ENCODE measurements around the gene PROX1.
A peak's percentile ranks its signal among the peaks of the same experiment; 100 is the strongest.

PROX1 gene

GRCh38 chr1:214043167-214043566, 55.4 kb downstream of the PROX1 start:
- H3K18ac ChIP-seq (ENCODE audit: low read length), result no peak overlapping the region
- no peak overlapping the region for H2BK15ac ChIP-seq (replicated peaks; ENCODE audit: low read depth)

GRCh38 chr1:214044438-214045214, 56.9 kb downstream of the PROX1 start:
- Histone ChIP-seq H2BK15ac (replicated peaks; ENCODE audit: low read depth) (no peak overlapping the region), H4K8ac (ENCODE audit: low read depth, low read length) (no peak overlapping the region), H2BK120ac (ENCODE audit: low read depth, low read length) (no peak overlapping the region), H2AK5ac (ENCODE audit: low read length) (no peak overlapping the region), H3K4ac (ENCODE audit: low read depth, low read length) (no peak overlapping the region), H3K79me1 (ENCODE audit: low read length) (no peaks in the 10 kb centered on the region), H3K4me1 (ENCODE audit: control insufficient read depth, low read depth, low read length) (no peaks in the 10 kb centered on the region), H3K9ac (ENCODE audit: low read length) (no peak overlapping the region), H3K27ac (ENCODE audit: low read depth, low read length) (no peak overlapping the region), H3K23ac (ENCODE audit: low read length) (no peak overlapping the region), H3K36me3 (ENCODE audit: control insufficient read depth, insufficient read depth, low read length) (no peaks in the 10 kb centered on the region), H3K4me3 (ENCODE audit: low read length) (no peak overlapping the region), H3K27me3 (ENCODE audit: insufficient read depth, low read length, poor library complexity) (no peaks in the 10 kb centered on the region), H3K56ac (ENCODE audit: low read length) (no peak overlapping the region), H2BK5ac (ENCODE audit: low read length) (no peak overlapping the region), H4K5ac (ENCODE audit: low read length) (no peak overlapping the region), H3K18ac (ENCODE audit: low read length) (no peak overlapping the region), H3K79me2 (ENCODE audit: control insufficient read depth, insufficient read depth, low read length) (no peaks in the 10 kb centered on the region), H3K4me2 (ENCODE audit: low read length) (no peak overlapping the region)
- peak; percentile 35 for DNase-seq
- WGBS (ENCODE audit: extremely low coverage, insufficient coverage, low lambda C conversion rate), result no CpG with 5 or more reads among the region's 4 CpGs

More at GRCh38 chr1:214043167-214043566, 55.4 kb downstream of the PROX1 start:
- Histone ChIP-seq H3K9ac (ENCODE audit: low read length) (no peak overlapping the region), H3K23ac (ENCODE audit: low read length) (no peak overlapping the region), H3K4me2 (ENCODE audit: low read length) (no peak overlapping the region), H4K5ac (ENCODE audit: low read length) (no peak overlapping the region), H3K36me3 (ENCODE audit: control insufficient read depth, insufficient read depth, low read length) (no peaks in the 10 kb centered on the region), H2AK5ac (ENCODE audit: low read length) (no peak overlapping the region), H2BK5ac (ENCODE audit: low read length) (no peak overlapping the region), H2BK120ac (ENCODE audit: low read depth, low read length) (no peak overlapping the region), H3K79me1 (ENCODE audit: low read length) (no peaks in the 10 kb centered on the region), H3K4me3 (ENCODE audit: low read length) (no peak overlapping the region), H3K27me3 (ENCODE audit: insufficient read depth, low read length, poor library complexity) (no peaks in the 10 kb centered on the region), H3K56ac (ENCODE audit: low read length) (no peak overlapping the region), H3K4me1 (ENCODE audit: control insufficient read depth, low read depth, low read length) (no peaks in the 10 kb centered on the region), H4K8ac (ENCODE audit: low read depth, low read length) (no peak overlapping the region), H3K79me2 (ENCODE audit: control insufficient read depth, insufficient read depth, low read length) (no peaks in the 10 kb centered on the region), H3K4ac (ENCODE audit: low read depth, low read length) (no peak overlapping the region), H3K27ac (ENCODE audit: low read depth, low read length) (no peak overlapping the region)
- DNase-seq, result no peak
- no CpG with 5 or more reads among the region's 3 CpGs for WGBS (ENCODE audit: extremely low coverage, insufficient coverage, low lambda C conversion rate)

- Histone ChIP-seq H2BK15ac (replicated peaks; ENCODE audit: low read depth) (no peak overlapping the region), H3K9ac (ENCODE audit: low read length) (no peak overlapping the region), H3K18ac (ENCODE audit: low read length) (no peak overlapping the region), H3K23ac (ENCODE audit: low read length) (no peak overlapping the region), H3K4me2 (ENCODE audit: low read length) (no peak overlapping the region), H3K4ac (ENCODE audit: low read depth, low read length) (no peak overlapping the region), H3K4me1 (ENCODE audit: control insufficient read depth, low read depth, low read length) (no peaks in the 10 kb centered on the region), H2BK5ac (ENCODE audit: low read length) (no peak overlapping the region), H3K4me3 (ENCODE audit: low read length) (no peak overlapping the region), H3K27ac (ENCODE audit: low read depth, low read length) (no peak overlapping the region), H3K79me1 (ENCODE audit: low read length) (no peaks in the 10 kb centered on the region), H4K5ac (ENCODE audit: low read length) (no peak overlapping the region), H2AK5ac (ENCODE audit: low read length) (no peak overlapping the region), H3K36me3 (ENCODE audit: control insufficient read depth, insufficient read depth, low read length) (no peaks in the 10 kb centered on the region), H3K56ac (ENCODE audit: low read length) (peak overlapping the region; percentile 27), H4K8ac (ENCODE audit: low read depth, low read length) (no peak overlapping the region), H2BK120ac (ENCODE audit: low read depth, low read length) (no peak overlapping the region), H3K27me3 (ENCODE audit: insufficient read depth, low read length, poor library complexity) (no peaks in the 10 kb centered on the region), H3K79me2 (ENCODE audit: control insufficient read depth, insufficient read depth, low read length) (no peaks in the 10 kb centered on the region)
- peak; percentile 70 for DNase-seq
- WGBS (ENCODE audit: extremely low coverage, insufficient coverage, low lambda C conversion rate), result no CpG with 5 or more reads among the region's 9 CpGs
Measured at GRCh38 chr1:214050513-214051401, 63.0 kb downstream of the PROX1 start.

GRCh38 chr1:214051786-214052185, 64.0 kb downstream of the PROX1 start:
- Histone ChIP-seq H3K18ac (ENCODE audit: low read length) (no peak overlapping the region), H3K36me3 (ENCODE audit: control insufficient read depth, insufficient read depth, low read length) (no peaks in the 10 kb centered on the region), H2BK15ac (replicated peaks; ENCODE audit: low read depth) (no peak overlapping the region), H3K4me2 (ENCODE audit: low read length) (no peak overlapping the region), H2AK5ac (ENCODE audit: low read length) (no peak overlapping the region), H3K4me3 (ENCODE audit: low read length) (no peak overlapping the region), H3K27me3 (ENCODE audit: insufficient read depth, low read length, poor library complexity) (no peaks in the 10 kb centered on the region), H3K79me2 (ENCODE audit: control insufficient read depth, insufficient read depth, low read length) (no peaks in the 10 kb centered on the region), H3K23ac (ENCODE audit: low read length) (no peak overlapping the region), H4K5ac (ENCODE audit: low read length) (no peak overlapping the region), H3K56ac (ENCODE audit: low read length) (no peak overlapping the region), H2BK120ac (ENCODE audit: low read depth, low read length) (no peak overlapping the region), H3K9ac (ENCODE audit: low read length) (no peak overlapping the region), H2BK5ac (ENCODE audit: low read length) (no peak overlapping the region), H3K79me1 (ENCODE audit: low read length) (no peaks in the 10 kb centered on the region), H3K4me1 (ENCODE audit: control insufficient read depth, low read depth, low read length) (no peaks in the 10 kb centered on the region), H3K27ac (ENCODE audit: low read depth, low read length) (no peak overlapping the region), H4K8ac (ENCODE audit: low read depth, low read length) (no peak overlapping the region), H3K4ac (ENCODE audit: low read depth, low read length) (no peak overlapping the region)
- no CpG with 5 or more reads among the region's 4 CpGs for WGBS (ENCODE audit: extremely low coverage, insufficient coverage, low lambda C conversion rate)
- no peak for DNase-seq

- H3K27me3 ChIP-seq (ENCODE audit: insufficient read depth, low read length, poor library complexity), result no peaks in the 10 kb centered on the region
- no CpG with 5 or more reads among the region's 5 CpGs for WGBS (ENCODE audit: extremely low coverage, insufficient coverage, low lambda C conversion rate)
- H3K27ac ChIP-seq (ENCODE audit: low read depth, low read length), result no peak overlapping the region
- H3K79me1 ChIP-seq (ENCODE audit: low read length), result no peaks in the 10 kb centered on the region
- H3K56ac ChIP-seq (ENCODE audit: low read length), result no peak overlapping the region
- no peak overlapping the region for H2AK5ac ChIP-seq (ENCODE audit: low read length)
- no peak overlapping the region for H3K4me2 ChIP-seq (ENCODE audit: low read length)
- no peak overlapping the region for H3K23ac ChIP-seq (ENCODE audit: low read length)
- H3K36me3 ChIP-seq (ENCODE audit: control insufficient read depth, insufficient read depth, low read length), result no peaks in the 10 kb centered on the region
- no peak overlapping the region for H4K8ac ChIP-seq (ENCODE audit: low read depth, low read length)
- H2BK15ac ChIP-seq (replicated peaks; ENCODE audit: low read depth), result no peak overlapping the region
- no peak overlapping the region for H4K5ac ChIP-seq (ENCODE audit: low read length)
- H2BK120ac ChIP-seq (ENCODE audit: low read depth, low read length), result no peak overlapping the region
- H3K79me2 ChIP-seq (ENCODE audit: control insufficient read depth, insufficient read depth, low read length), result no peaks in the 10 kb centered on the region
- no peaks in the 10 kb centered on the region for H3K4me1 ChIP-seq (ENCODE audit: control insufficient read depth, low read depth, low read length)
- H3K9ac ChIP-seq (ENCODE audit: low read length), result no peak overlapping the region
- DNase-seq, result no peak
- H3K18ac ChIP-seq (ENCODE audit: low read length), result no peak overlapping the region
- no peak overlapping the region for H3K4me3 ChIP-seq (ENCODE audit: low read length)
- no peak overlapping the region for H2BK5ac ChIP-seq (ENCODE audit: low read length)
- H3K4ac ChIP-seq (ENCODE audit: low read depth, low read length), result no peak overlapping the region
Measured at GRCh38 chr1:214058076-214058475, 70.3 kb downstream of the PROX1 start.
